Endothelial cell of umbilical vein (primary cell): Measurements from ENCODE around the gene LCOR. TPM values are rescaled to one million over a fixed set of nuclear protein-coding genes. Genes with fewer than 3 reads are reported as not detected.

Experiments used
- BruUV-seq: library from RNA; stranded (reverse); fragments of 400-500 nt; replicated peaks from 2 replicates; lab custom pipeline; 2021; lab: Mats Ljungman, UMichigan
- CTCF ChIA-PET: fragments of 300-600, 350-600 bp; sonication (Branson Sonifier 250); formaldehyde crosslinking; loops from one replicate; lab custom pipeline; 2021; ENCODE audit warnings: antibody characterized with exemption, inconsistent platforms; lab: Charles Lee
- POLR2A ChIA-PET: fragments of 300-600, 350-600 bp; sonication (Branson Sonifier 250); formaldehyde crosslinking; loops from one replicate; lab custom pipeline; 2021; ENCODE audit warnings: antibody characterized with exemption, inconsistent platforms; lab: Charles Lee
- DNase-seq: peaks from one replicate; pipeline ENCODE4 v3.0.0-alpha.2; 2011; ENCODE audit warnings: low read depth, low spot score
- FAIRE-seq: peaks from 2 replicates; lab custom pipeline; 2011; peaks lifted over from hg19 to GRCh38; lab: Jason Lieb, UNC
- H2AFZ ChIP-seq: 2 replicates; pipeline ENCODE4 v1.6.0; 2012; ENCODE audit warnings: low read depth, low read length, control low read depth, inconsistent platforms
- H3K27ac ChIP-seq: 2 replicates; pipeline ENCODE4 v1.5.1; 2011; ENCODE audit warnings: low read depth, mild to moderate bottlenecking, control low read depth, low read length, moderate library complexity; ENCODE audit not compliant: insufficient read depth
- H3K27me3 ChIP-seq, 2 experiments: 2 replicates each; pipeline versions ENCODE4 v1.6.0 to v1.6.1; 2011; ENCODE audit warnings: low read length in 2 of 2, mixed read lengths in 1 of 2; ENCODE audit not compliant: control insufficient read depth in 2 of 2, insufficient read depth in 2 of 2
- H3K36me3 ChIP-seq, 2 experiments: 2 replicates in 1 of 2; 3 replicates in 1 of 2; pipeline ENCODE4 v1.5.1; 2011; ENCODE audit warnings: low read length in 2 of 2, mild to moderate bottlenecking in 1 of 2, moderate library complexity in 1 of 2; ENCODE audit not compliant: control insufficient read depth in 2 of 2, insufficient read depth in 2 of 2; ENCODE audit errors: extremely low read depth in 1 of 2
- H3K4me1 ChIP-seq: 3 replicates; pipeline ENCODE4 v1.5.1; 2011; ENCODE audit warnings: mild to moderate bottlenecking, low read length; ENCODE audit not compliant: control insufficient read depth, insufficient read depth; ENCODE audit errors: extremely low read depth
- H3K4me2 ChIP-seq: 2 replicates; pipeline ENCODE4 v1.6.1; 2011; ENCODE audit warnings: low read length, control low read depth, mixed read lengths; ENCODE audit not compliant: insufficient read depth
- H3K4me3 ChIP-seq, 3 experiments: fragments of 200-600 bp in 1 of 3; sonication (generic), shearing (Covaris generic) in 1 of 3; replicated peaks in 1 of 3; 2 replicates each; pipeline ENCODE4 v1.5.1; 2011 to 2016; ENCODE audit warnings: control low read depth in 3 of 3, low read length in 3 of 3, mild to moderate bottlenecking in 2 of 3, inconsistent platforms in 1 of 3, low read depth in 1 of 3, moderate library complexity in 1 of 3; ENCODE audit not compliant: insufficient read depth in 1 of 3
- H3K79me2 ChIP-seq: 2 replicates; pipeline ENCODE4 v1.6.0; 2012; ENCODE audit warnings: low read length, inconsistent platforms; ENCODE audit not compliant: control insufficient read depth, insufficient read depth
- H3K9ac ChIP-seq: replicated peaks from 2 replicates; pipeline ENCODE3; 2011; ENCODE audit warnings: low read length, control low read depth; ENCODE audit not compliant: insufficient read depth; ENCODE audit errors: extremely low read depth
- H3K9me1 ChIP-seq: replicated peaks from 3 replicates; pipeline ENCODE4 v1.6.0; 2011; ENCODE audit warnings: mild to moderate bottlenecking, low read length; ENCODE audit not compliant: control insufficient read depth, insufficient read depth; ENCODE audit errors: extremely low read depth
- H3K9me3 ChIP-seq: replicated peaks from 2 replicates; pipeline ENCODE4 v1.5.1; 2012; ENCODE audit warnings: low read length, inconsistent platforms; ENCODE audit not compliant: control insufficient read depth, insufficient read depth
- H4K20me1 ChIP-seq: replicated peaks from 2 replicates; pipeline ENCODE3; 2011; ENCODE audit warnings: mild to moderate bottlenecking, low read length; ENCODE audit not compliant: control insufficient read depth, insufficient read depth; ENCODE audit errors: extremely low read depth
- CTCF ChIP-seq, 2 donors: IDR thresholded peaks; 1 replicate in 1 of 2; 2 replicates in 1 of 2; pipeline ENCODE4 v1.5.1; 2011; ENCODE audit warnings: low read length in 2 of 2, mild to moderate bottlenecking in 2 of 2, moderate library complexity in 2 of 2, control low read depth in 1 of 2, inconsistent platforms in 1 of 2, low read depth in 1 of 2; ENCODE audit not compliant: insufficient read depth in 1 of 2; ENCODE audit errors: extremely low read depth in 1 of 2
- EZH2 ChIP-seq: IDR thresholded peaks from 2 replicates; pipeline ENCODE4 v1.6.1; 2012; ENCODE audit warnings: borderline replicate concordance, low read depth, mild to moderate bottlenecking, moderate library complexity, low read length, inconsistent platforms; ENCODE audit not compliant: severe bottlenecking
- FOS ChIP-seq: IDR thresholded peaks from 2 replicates; pipeline ENCODE4 v1.6.1; 2011; ENCODE audit warnings: mild to moderate bottlenecking, low read length, moderate library complexity, borderline replicate concordance; ENCODE audit not compliant: insufficient read depth
- GATA2 ChIP-seq: IDR thresholded peaks from 2 replicates; pipeline ENCODE4 v1.7.0; 2011; ENCODE audit warnings: low read depth, mild to moderate bottlenecking, moderate library complexity, mixed read lengths, low read length; ENCODE audit not compliant: insufficient read length, insufficient read depth
- JUN ChIP-seq: IDR thresholded peaks from 2 replicates; pipeline ENCODE4 v1.6.1; 2011; ENCODE audit warnings: borderline replicate concordance, low read depth; ENCODE audit not compliant: insufficient read length, insufficient read depth
- MAX ChIP-seq: IDR thresholded peaks from 2 replicates; pipeline ENCODE4 v1.6.1; 2011; ENCODE audit not compliant: insufficient read depth, insufficient read length
- MYC ChIP-seq: IDR thresholded peaks from one replicate; pipeline ENCODE4 v1.6.1; 2011; ENCODE audit warnings: mild to moderate bottlenecking, low read depth, low read length
- POLR2A ChIP-seq: IDR thresholded peaks from 2 replicates; pipeline ENCODE4 v1.6.1; 2012; ENCODE audit warnings: low read depth, mild to moderate bottlenecking, control low read depth, low read length
- POLR2AphosphoS5 ChIP-seq: IDR thresholded peaks from 2 replicates; pipeline ENCODE4 v1.6.1; 2012; ENCODE audit warnings: low read depth, mild to moderate bottlenecking, control low read depth, low read length, moderate library complexity; ENCODE audit not compliant: insufficient read depth
- dilution Hi-C: fragments of 300-500 bp; cut with MboI; formaldehyde crosslinking; loops from one replicate; pipeline ENCODE4 v1.15.0; 2019; ENCODE audit warnings: low sequenced_read_pairs; ENCODE audit not compliant: extremely low pct_ligation_motif_present
- intact Hi-C: fragments of 100-400 bp; cut with micrococcal nuclease; formaldehyde crosslinking; loops from one replicate; pipeline ENCODE4 v1.10.0; 2022
- polyA plus RNA-seq, 4 experiments: library from polyadenylated mRNA; depleted of rRNA in 3 of 4; stranded (reverse) in 3 of 4; unstranded in 1 of 4; fragments of >200 nt; gene quantifications; 2 replicates each; pipeline versions ENCODE4 v1.2.1 to v1.2.3, GENCODE V29; 2011 to 2012; ENCODE audit warnings: missing spikeins in 1 of 4
- total RNA-seq: library from RNA; stranded (reverse); gene quantifications from 2 replicates; pipeline ENCODE4 v1.2.3, GENCODE V29; 2021

Gene LCOR
- total and polyA plus RNA-seq, 2 donors (not counting 3 experiments of a cell fraction or from before 2014, with no cell fraction given), result 11.6 to 39.0 TPM

- POLR2A ChIA-PET, result no interaction called here
- no TSS peak for BruUV-seq
- Histone ChIP-seq H3K4me2 (no peak overlapping the region), H2AFZ (no peak overlapping the region), H3K27me3 (no peaks in the 10 kb centered on the region), H3K36me3 (no peaks in the 10 kb centered on the region), H3K4me1 (no peaks in the 10 kb centered on the region), H4K20me1 (peaks cover 3% of the 10 kb centered on the region), H3K4me3 (no peak overlapping the region), H3K9me3 (no peaks in the 10 kb centered on the region), H3K9me1 (no peaks in the 10 kb centered on the region), H3K79me2 (peaks cover 4% of the 10 kb centered on the region), H3K9ac (no peak overlapping the region), H3K27ac (no peak overlapping the region)
- TF ChIP-seq GATA2 (no peak), MAX (no peak), EZH2 (no peak), CTCF (IDR thresholded peaks at IDR 0.05; ENCODE audit: extremely low read depth in 1 of 2, insufficient read depth in 1 of 2, low read depth in 1 of 2, low read length in 2 of 2) (no peak), JUN (no peak), FOS (no peak), MYC (no peak), POLR2A (no peak), POLR2AphosphoS5 (no peak)
- dilution Hi-C loops, result no loop called here
- DNase-seq (no peak), FAIRE-seq (no peak)
- CTCF ChIA-PET, result no interaction called here
- intact Hi-C loops, result no loop called here
These were observed 103.0 kb downstream of the LCOR start for GRCh38 chr10:96935148-96935547.
